ENCODE measurements around the gene SCGB1D1.

SCGB1D1 gene

DNA sequence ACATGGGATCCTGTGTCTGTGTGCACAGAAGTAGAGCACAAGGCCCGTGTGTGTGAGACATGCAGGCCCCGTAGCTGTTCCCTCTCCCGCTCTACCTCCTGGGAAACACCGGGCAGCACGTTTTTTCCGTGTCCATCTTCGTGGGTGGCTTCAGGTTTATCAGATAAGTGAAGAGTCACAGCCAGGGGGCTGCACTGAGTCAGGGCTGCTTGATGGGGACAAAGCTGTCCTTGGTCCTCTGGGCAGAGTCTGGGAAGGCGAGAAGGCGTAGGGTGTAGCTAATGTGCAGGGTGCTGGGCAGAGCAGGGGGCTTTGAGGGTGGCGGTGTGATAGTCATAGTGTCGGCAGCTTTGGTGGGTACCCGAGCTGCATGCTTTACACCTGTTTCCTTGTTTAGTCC is 42.5 kb upstream of the SCGB1D1 start:
- Histone ChIP-seq H3K27ac (ENCODE audit: low read depth, low read length, poor library complexity, severe bottlenecking) (no peak overlapping the region), H3K4me1 (ENCODE audit: insufficient read depth, low read length, severe bottlenecking) (no peaks in the 10 kb centered on the region), H3F3A (ENCODE audit: insufficient read depth, low read length) (no peaks in the 10 kb centered on the region), H3K36me3 (ENCODE audit: insufficient read depth, low read length) (peaks cover 98% of the 10 kb centered on the region), H3K4me3 (ENCODE audit: low read depth, low read length, poor library complexity, severe bottlenecking) (no peak overlapping the region), H3K9me2 (ENCODE audit: low read depth, low read length) (no peaks in the 10 kb centered on the region), H4K20me1 (ENCODE audit: insufficient read depth, low read length) (no peaks in the 10 kb centered on the region), H3K27me3 (ENCODE audit: insufficient read depth, low read length) (no peaks in the 10 kb centered on the region), H3K9me3 (ENCODE audit: low read length) (no peaks in the 10 kb centered on the region), H3K4me2 (ENCODE audit: low read length) (no peak overlapping the region), H2AFZ (ENCODE audit: low read length) (no peak overlapping the region), H3K79me2 (ENCODE audit: insufficient read depth, low read length) (no peaks in the 10 kb centered on the region), H3K9ac (ENCODE audit: low read length) (no peak overlapping the region)
- TF ChIP-seq, protein P1, sequence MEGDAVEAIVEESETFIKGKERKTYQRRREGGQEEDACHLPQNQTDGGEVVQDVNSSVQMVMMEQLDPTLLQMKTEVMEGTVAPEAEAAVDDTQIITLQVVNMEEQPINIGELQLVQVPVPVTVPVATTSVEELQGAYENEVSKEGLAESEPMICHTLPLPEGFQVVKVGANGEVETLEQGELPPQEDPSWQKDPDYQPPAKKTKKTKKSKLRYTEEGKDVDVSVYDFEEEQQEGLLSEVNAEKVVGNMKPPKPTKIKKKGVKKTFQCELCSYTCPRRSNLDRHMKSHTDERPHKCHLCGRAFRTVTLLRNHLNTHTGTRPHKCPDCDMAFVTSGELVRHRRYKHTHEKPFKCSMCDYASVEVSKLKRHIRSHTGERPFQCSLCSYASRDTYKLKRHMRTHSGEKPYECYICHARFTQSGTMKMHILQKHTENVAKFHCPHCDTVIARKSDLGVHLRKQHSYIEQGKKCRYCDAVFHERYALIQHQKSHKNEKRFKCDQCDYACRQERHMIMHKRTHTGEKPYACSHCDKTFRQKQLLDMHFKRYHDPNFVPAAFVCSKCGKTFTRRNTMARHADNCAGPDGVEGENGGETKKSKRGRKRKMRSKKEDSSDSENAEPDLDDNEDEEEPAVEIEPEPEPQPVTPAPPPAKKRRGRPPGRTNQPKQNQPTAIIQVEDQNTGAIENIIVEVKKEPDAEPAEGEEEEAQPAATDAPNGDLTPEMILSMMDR (IDR thresholded peaks at IDR 0.05; ENCODE audit: low read length): no peak
- no peak for TF ChIP-seq EZH2 (IDR thresholded peaks at IDR 0.05; ENCODE audit: borderline replicate concordance, low read length)

DNA sequence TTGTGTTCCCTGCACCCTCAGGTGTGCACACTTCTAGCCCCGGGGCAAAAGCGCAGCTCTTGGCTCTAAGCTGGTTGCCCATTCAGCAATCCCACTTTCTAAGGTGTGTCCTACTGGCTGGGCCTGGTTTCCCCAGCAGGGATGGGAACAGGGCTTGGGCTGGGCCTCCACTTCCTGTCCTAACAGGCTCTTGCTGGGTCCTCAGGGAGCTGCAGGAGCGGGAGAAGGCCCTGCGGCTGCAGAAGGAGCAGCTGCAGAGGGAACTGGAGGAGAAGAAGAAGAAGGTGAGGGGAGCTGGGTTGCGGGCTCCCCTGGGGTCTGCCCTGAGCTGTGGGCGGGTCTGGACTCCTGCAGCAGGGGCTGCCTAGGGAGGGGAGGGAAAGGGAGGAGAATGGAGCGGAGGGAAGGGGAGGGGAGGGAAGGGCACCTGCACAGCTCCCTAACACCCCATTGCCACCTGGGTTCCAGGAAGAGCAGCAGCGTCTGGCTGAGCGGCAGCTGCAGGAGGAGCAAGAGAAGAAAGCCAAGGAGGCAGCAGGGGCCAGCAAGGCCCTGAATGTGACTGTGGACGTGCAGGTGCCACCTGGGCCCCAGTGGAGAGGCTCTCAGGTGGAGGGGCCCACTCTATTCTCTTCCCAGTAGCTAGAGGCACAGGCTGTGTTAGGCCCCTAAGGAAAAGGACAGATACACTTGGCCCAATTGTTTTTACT is 41.6 kb upstream of the SCGB1D1 start:
- H3K4me2 ChIP-seq (ENCODE audit: low read length): no peak overlapping the region
- H3K36me3 ChIP-seq (ENCODE audit: insufficient read depth, low read length): peaks cover 98% of the 10 kb centered on the region
- H3K9me2 ChIP-seq (ENCODE audit: low read depth, low read length): no peaks in the 10 kb centered on the region
- H3K9ac ChIP-seq (ENCODE audit: low read length): no peak overlapping the region
- no peak overlapping the region for H3K27ac ChIP-seq (ENCODE audit: low read depth, low read length, poor library complexity, severe bottlenecking)
- H3K4me1 ChIP-seq (ENCODE audit: insufficient read depth, low read length, severe bottlenecking): no peaks in the 10 kb centered on the region
- H3K9me3 ChIP-seq (ENCODE audit: low read length): no peaks in the 10 kb centered on the region
- no peak overlapping the region for H3K4me3 ChIP-seq (ENCODE audit: low read depth, low read length, poor library complexity, severe bottlenecking)
- no peaks in the 10 kb centered on the region for H3K79me2 ChIP-seq (ENCODE audit: insufficient read depth, low read length)
- H4K20me1 ChIP-seq (ENCODE audit: insufficient read depth, low read length): no peaks in the 10 kb centered on the region
- no peaks in the 10 kb centered on the region for H3F3A ChIP-seq (ENCODE audit: insufficient read depth, low read length)
- TF ChIP-seq EZH2 (IDR thresholded peaks at IDR 0.05; ENCODE audit: borderline replicate concordance, low read length): no peak
- TF ChIP-seq, protein P1 (IDR thresholded peaks at IDR 0.05; ENCODE audit: low read length): no peak
- H3K27me3 ChIP-seq (ENCODE audit: insufficient read depth, low read length): no peaks in the 10 kb centered on the region
- H2AFZ ChIP-seq (ENCODE audit: low read length): no peak overlapping the region

DNA sequence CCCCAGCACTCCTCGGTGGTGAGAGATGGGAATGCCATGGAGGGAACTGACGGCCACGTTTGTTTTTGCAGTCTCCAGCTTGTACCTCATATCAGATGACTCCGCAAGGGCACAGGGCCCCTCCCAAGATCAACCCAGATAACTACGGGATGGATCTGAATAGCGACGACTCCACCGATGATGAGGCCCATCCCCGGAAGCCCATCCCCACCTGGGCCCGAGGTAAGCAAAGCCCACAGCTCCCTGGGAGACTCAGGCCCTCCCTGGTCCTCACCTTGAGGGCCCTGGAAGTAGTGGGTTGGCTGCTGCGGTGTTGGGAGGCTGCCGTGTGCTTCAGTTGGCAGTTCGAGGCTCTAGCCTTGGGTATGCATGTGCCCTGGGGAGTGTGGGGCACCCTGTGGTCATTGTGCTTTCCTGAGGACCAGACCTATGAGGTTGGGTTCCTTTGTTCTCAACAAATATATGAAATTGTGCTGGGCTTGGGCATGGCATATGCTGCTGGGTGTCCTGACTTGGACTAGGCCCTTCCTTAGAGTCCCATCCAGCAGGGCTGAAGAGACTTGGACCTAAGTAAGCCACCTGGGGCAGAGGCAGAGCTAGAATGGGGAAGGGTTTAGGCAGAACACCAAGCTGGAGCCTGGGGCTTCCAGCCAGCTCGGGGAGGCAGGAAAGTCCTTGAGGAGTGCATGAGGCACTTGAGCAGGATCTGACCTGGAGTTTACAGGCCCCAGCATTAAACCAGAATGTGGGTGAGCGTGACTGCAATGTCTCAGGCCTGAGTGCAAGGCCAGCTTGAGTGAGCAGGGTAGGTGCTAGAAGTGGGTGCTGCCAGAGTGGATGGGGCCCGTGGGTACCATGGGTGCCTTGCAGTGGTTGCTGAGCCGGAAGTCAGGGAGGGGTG is 39.8 kb upstream of the SCGB1D1 start:
- Histone ChIP-seq H3K27ac (ENCODE audit: low read depth, low read length, poor library complexity, severe bottlenecking) (no peak overlapping the region), H3K79me2 (ENCODE audit: insufficient read depth, low read length) (no peaks in the 10 kb centered on the region), H3K4me1 (ENCODE audit: insufficient read depth, low read length, severe bottlenecking) (no peaks in the 10 kb centered on the region), H2AFZ (ENCODE audit: low read length) (no peak overlapping the region), H3K9me3 (ENCODE audit: low read length) (no peaks in the 10 kb centered on the region), H4K20me1 (ENCODE audit: insufficient read depth, low read length) (no peaks in the 10 kb centered on the region), H3K9me2 (ENCODE audit: low read depth, low read length) (no peaks in the 10 kb centered on the region), H3K4me3 (ENCODE audit: low read depth, low read length, poor library complexity, severe bottlenecking) (no peak overlapping the region), H3K36me3 (ENCODE audit: insufficient read depth, low read length) (peaks cover 81% of the 10 kb centered on the region), H3F3A (ENCODE audit: insufficient read depth, low read length) (no peaks in the 10 kb centered on the region), H3K4me2 (ENCODE audit: low read length) (no peak overlapping the region), H3K9ac (ENCODE audit: low read length) (no peak overlapping the region), H3K27me3 (ENCODE audit: insufficient read depth, low read length) (no peaks in the 10 kb centered on the region)
- TF ChIP-seq, protein P1 (IDR thresholded peaks at IDR 0.05; ENCODE audit: low read length): no peak
- no peak for TF ChIP-seq EZH2 (IDR thresholded peaks at IDR 0.05; ENCODE audit: borderline replicate concordance, low read length)

Measured in OCI-LY1 (cell line).